ENCODE data around the gene NPAS2. TPM values are rescaled to one million over a fixed set of nuclear protein-coding genes. Genes with fewer than 3 reads are reported as not detected.

Gene NPAS2
- total RNA-seq, 2 experiments from 2014 or later = 4.2 to 4.9 TPM

DNA sequence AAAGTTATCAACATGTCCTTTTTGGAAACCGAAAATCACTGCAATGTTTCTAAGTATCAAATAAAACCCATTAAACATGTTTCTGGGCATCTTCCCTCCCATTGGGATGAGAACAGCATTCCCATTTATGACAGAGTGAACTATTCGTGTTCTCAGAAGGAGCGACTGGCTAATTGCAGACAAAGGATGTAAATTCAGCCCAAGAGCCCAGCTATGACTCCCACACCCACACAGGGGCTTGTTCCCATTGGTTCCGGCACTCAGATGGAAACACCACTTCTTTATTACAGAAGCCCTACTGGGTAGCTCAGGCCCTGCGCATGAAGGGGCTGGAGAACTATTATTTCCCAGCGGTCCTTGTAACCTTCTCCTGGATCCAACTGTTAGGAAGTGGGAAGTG, 16.6 kb upstream of the NPAS2 start:
- Mint-ChIP-seq H3K4me1 (no peaks in the 10 kb centered on the region), H3K9me3 (no peaks in the 10 kb centered on the region), H3K36me3 (no peaks in the 10 kb centered on the region), H3K27me3 (peaks cover 1% of the 10 kb centered on the region), H3K27ac (no peak overlapping the region), H3K4me3 (no peak overlapping the region)
- POLR2A ChIA-PET = interaction anchor here (0.6 kb wide), 1 partner anchor 1049 kb away, joined by 4 read pairs; no protein-coding TSS in a partner anchor
- DNase-seq (no peak), ATAC-seq (ENCODE audit: low read depth) (no peak)

DNA sequence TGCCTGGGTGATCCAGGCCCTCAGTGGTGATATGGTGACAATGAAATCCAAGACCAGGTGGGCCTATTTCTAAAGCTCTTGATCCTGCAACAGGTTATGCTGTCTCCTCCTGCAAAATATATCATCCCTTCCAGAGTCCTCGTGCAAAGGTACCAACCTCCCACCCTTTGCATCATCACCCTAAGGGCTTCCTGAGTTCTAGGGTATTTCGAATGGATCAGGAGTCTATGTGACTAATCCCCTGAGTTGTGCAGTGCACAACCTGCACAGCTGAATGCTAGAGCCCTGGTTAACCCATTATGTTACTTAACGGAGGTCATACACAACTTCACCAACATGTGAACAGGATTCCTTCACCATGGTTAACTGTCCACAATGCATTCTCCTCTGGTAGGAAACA, 13.4 kb upstream of the NPAS2 start:
- POLR2A ChIA-PET = no interaction called here
- ATAC-seq (ENCODE audit: low read depth) = no peak
- H3K27ac Mint-ChIP-seq = no peak overlapping the region
- DNase-seq = no peak
- H3K9me3 Mint-ChIP-seq = no peaks in the 10 kb centered on the region
- H3K36me3 Mint-ChIP-seq = no peaks in the 10 kb centered on the region
- no peaks in the 10 kb centered on the region for H3K4me1 Mint-ChIP-seq
- H3K27me3 Mint-ChIP-seq = peaks cover 1% of the 10 kb centered on the region
- H3K4me3 Mint-ChIP-seq = no peak overlapping the region

DNA sequence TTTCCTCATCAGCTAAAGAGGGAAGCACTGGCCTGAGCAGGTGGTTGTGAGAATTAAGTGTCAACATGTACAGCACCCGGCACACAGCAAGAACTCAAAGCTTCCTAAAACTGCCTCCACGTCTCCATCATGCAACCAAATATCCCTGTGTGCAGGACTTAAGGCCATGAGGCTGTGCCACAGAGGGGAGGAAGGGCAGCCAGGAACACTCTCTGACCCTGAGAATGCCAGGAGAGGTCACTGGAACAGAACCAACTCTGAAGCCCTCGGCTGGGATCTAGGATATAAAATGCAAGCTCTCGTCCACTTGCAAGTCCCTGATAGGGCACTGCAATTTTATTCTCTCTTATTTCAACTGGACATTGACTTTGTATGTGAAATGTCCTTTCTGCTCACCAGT, 12.2 kb upstream of the NPAS2 start:
- POLR2A ChIA-PET = no interaction called here
- no peak overlapping the region for H3K4me3 Mint-ChIP-seq
- DNase-seq (no peak), ATAC-seq (ENCODE audit: low read depth) (no peak)
- peaks cover 6% of the 10 kb centered on the region for H3K4me1 Mint-ChIP-seq
- H3K9me3 Mint-ChIP-seq = no peaks in the 10 kb centered on the region
- no peak overlapping the region for H3K27ac Mint-ChIP-seq
- no peaks in the 10 kb centered on the region for H3K36me3 Mint-ChIP-seq
- H3K27me3 Mint-ChIP-seq = peaks cover 7% of the 10 kb centered on the region

- H3K4me3 Mint-ChIP-seq = no peak overlapping the region
- H3K27me3 Mint-ChIP-seq = peaks cover 7% of the 10 kb centered on the region
- peak overlapping the region; percentile 14 for H3K27ac Mint-ChIP-seq
- ATAC-seq (ENCODE audit: low read depth) (no peak), DNase-seq (no peak)
- H3K4me1 Mint-ChIP-seq = peaks cover 11% of the 10 kb centered on the region
- POLR2A ChIA-PET = no interaction called here
- H3K36me3 Mint-ChIP-seq = no peaks in the 10 kb centered on the region
- H3K9me3 Mint-ChIP-seq = no peaks in the 10 kb centered on the region
Observed at GRCh38 chr2:100808582-100808981, 11.4 kb upstream of the NPAS2 start.

DNA sequence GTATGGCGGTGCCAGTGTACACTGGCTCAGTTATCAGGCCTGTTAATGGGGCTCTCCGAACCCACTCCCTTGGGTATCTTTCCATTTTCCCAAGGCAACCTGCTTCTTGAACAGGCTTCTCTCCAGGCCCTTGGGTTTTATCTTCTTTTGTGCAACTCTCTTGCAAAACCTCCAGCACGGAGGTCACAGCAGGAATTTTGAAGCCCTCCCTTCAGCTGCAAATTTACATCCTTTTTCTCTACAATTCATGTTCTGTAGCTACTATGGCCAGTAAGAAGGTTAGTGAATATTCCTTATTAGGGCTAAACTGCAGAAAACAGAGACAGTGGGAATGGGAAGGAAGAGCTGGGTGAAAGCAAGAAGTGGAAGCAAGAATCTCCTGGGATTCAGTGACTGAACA, 10.4 kb upstream of the NPAS2 start:
- POLR2A ChIA-PET = no interaction called here

GRCh38 chr2:100810603-100811145, 9.3 kb upstream of the NPAS2 start:
- no peak for DNase-seq
- no peaks in the 10 kb centered on the region for H3K9me3 Mint-ChIP-seq
- H3K4me3 Mint-ChIP-seq = no peak overlapping the region
- H3K27ac Mint-ChIP-seq = no peak overlapping the region
- POLR2A ChIA-PET = no interaction called here
- ATAC-seq (ENCODE audit: low read depth) = no peak
- peaks cover 15% of the 10 kb centered on the region for H3K4me1 Mint-ChIP-seq
- H3K36me3 Mint-ChIP-seq = no peaks in the 10 kb centered on the region
- H3K27me3 Mint-ChIP-seq = peaks cover 9% of the 10 kb centered on the region

More for the DNA sequence above, 10.4 kb upstream of the NPAS2 start:
- Mint-ChIP-seq H3K36me3 (no peaks in the 10 kb centered on the region), H3K27me3 (peaks cover 7% of the 10 kb centered on the region), H3K4me1 (peaks cover 15% of the 10 kb centered on the region), H3K27ac (no peak overlapping the region), H3K4me3 (no peak overlapping the region), H3K9me3 (no peaks in the 10 kb centered on the region)
- ATAC-seq (ENCODE audit: low read depth) = no peak
- no peak for DNase-seq

GRCh38 chr2:100812116-100812515, 7.8 kb upstream of the NPAS2 start:
- peaks cover 9% of the 10 kb centered on the region for H3K27me3 Mint-ChIP-seq
- ATAC-seq (ENCODE audit: low read depth) (peak; percentile 87), DNase-seq (peak; percentile 35)
- H3K9me3 Mint-ChIP-seq = no peaks in the 10 kb centered on the region
- POLR2A ChIA-PET = no interaction called here
- H3K27ac Mint-ChIP-seq = peak overlapping the region; percentile 81
- H3K4me1 Mint-ChIP-seq = peaks cover 15% of the 10 kb centered on the region
- H3K36me3 Mint-ChIP-seq = no peaks in the 10 kb centered on the region
- peak overlapping the region; percentile 24 for H3K4me3 Mint-ChIP-seq

GRCh38 chr2:100812573-100812972, 7.4 kb upstream of the NPAS2 start:
- DNase-seq (no peak), ATAC-seq (ENCODE audit: low read depth) (no peak)
- Mint-ChIP-seq H3K27ac (peak overlapping the region; percentile 81), H3K36me3 (no peaks in the 10 kb centered on the region), H3K4me3 (peak overlapping the region; percentile 24), H3K4me1 (peaks cover 15% of the 10 kb centered on the region), H3K27me3 (peaks cover 11% of the 10 kb centered on the region), H3K9me3 (no peaks in the 10 kb centered on the region)
- POLR2A ChIA-PET = no interaction called here

DNA sequence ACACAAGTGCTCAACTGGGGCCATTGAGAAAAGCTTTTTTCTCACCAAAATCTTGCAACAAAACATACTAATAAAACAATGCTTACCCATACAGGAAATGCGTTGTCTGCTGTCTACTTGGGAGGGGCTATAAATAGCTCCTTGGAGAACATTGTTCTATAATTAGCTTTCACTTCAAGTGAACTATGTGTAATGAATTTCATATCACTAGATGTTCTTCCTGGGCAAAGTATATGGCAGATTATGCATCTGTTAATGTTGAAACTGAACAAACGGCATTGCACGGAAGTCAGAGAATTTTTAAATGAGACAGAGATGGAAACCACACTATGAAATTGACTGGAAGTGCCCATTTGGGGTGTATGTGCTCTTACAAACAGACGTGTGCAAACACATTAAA, 6.4 kb upstream of the NPAS2 start:
- no peaks in the 10 kb centered on the region for H3K36me3 Mint-ChIP-seq
- POLR2A ChIA-PET = interaction anchor here (1.3 kb wide), 1 partner anchor 188 kb away, joined by 6 read pairs; the partner anchor contains the start of gene RPL31
- peak overlapping the region; percentile 37 for H3K4me3 Mint-ChIP-seq
- peaks cover 18% of the 10 kb centered on the region for H3K27me3 Mint-ChIP-seq
- no peak overlapping the region for H3K27ac Mint-ChIP-seq
- peaks cover 18% of the 10 kb centered on the region for H3K4me1 Mint-ChIP-seq
- H3K9me3 Mint-ChIP-seq = no peaks in the 10 kb centered on the region
- ATAC-seq (ENCODE audit: low read depth) = peak; percentile 35
- DNase-seq = no peak

GRCh38 chr2:100814043-100814442, 5.9 kb upstream of the NPAS2 start:
- ATAC-seq (ENCODE audit: low read depth) (no peak), DNase-seq (no peak)
- Mint-ChIP-seq H3K27ac (peak overlapping the region; percentile 40), H3K4me1 (peaks cover 20% of the 10 kb centered on the region), H3K36me3 (no peaks in the 10 kb centered on the region), H3K9me3 (no peaks in the 10 kb centered on the region), H3K27me3 (peaks cover 21% of the 10 kb centered on the region), H3K4me3 (no peak overlapping the region)
- POLR2A ChIA-PET = interaction anchor here (1.3 kb wide), 1 partner anchor 188 kb away, joined by 6 read pairs; the partner anchor contains the start of gene RPL31

DNA sequence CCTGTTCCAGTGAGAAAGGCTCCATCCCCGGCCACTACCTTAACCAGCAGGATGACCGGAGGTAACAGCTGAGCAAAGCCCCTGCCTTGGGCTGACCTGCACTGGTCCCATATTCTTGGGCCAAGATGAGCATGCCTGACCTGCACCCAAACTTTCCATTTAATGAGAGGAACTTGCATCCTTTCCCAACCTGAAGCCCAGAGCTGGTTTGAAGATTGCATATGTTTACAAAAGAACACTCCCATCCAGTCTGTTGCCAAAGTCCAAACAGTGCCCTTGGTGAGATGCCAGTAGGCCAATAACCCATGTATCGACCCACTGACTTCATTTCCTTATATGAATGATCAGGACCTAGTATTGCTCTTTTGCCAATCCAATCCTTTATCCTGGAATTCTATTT, 5.5 kb upstream of the NPAS2 start:
- Mint-ChIP-seq H3K27ac (no peak overlapping the region), H3K36me3 (no peaks in the 10 kb centered on the region), H3K4me3 (no peak overlapping the region), H3K27me3 (peaks cover 25% of the 10 kb centered on the region), H3K4me1 (peaks cover 20% of the 10 kb centered on the region), H3K9me3 (no peaks in the 10 kb centered on the region)
- ATAC-seq (ENCODE audit: low read depth) = no peak
- DNase-seq = no peak
- POLR2A ChIA-PET = interaction anchor here (1.3 kb wide), 1 partner anchor 187 kb away, joined by 6 read pairs; the partner anchor contains the start of gene RPL31

DNA sequence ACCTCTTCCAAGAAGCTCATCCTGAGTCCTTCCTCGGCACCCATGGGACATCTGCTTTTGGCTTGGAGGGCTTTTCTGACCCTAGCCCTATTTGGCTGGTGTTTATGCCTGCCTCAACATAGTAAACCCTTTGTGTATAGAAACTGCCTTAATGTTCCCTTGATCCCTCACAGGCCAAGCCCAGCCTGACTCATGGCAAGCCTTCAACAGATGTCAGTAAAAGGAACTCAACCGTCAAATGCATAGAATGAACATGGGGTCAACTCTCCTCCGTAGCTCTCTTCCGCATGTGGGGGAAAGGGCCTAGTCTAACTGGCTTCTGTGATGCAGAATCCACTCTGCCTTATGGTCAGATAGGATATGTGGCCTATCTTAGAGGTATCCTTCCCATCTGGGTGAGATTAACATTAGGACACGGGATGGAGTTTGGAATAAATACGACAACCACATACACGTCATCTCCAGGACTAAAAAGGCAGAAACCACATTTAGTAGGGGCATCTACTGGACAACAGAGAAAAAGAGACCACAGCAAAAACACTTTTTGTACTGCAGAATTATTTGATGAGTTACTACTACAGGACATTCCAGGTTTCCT, 2.5 kb upstream of the NPAS2 start:
- POLR2A ChIA-PET = no interaction called here
- H3K27me3 Mint-ChIP-seq = peaks cover 37% of the 10 kb centered on the region
- no peak overlapping the region for H3K4me3 Mint-ChIP-seq
- peaks cover 20% of the 10 kb centered on the region for H3K4me1 Mint-ChIP-seq
- ATAC-seq (ENCODE audit: low read depth) = no peak
- no peaks in the 10 kb centered on the region for H3K36me3 Mint-ChIP-seq
- H3K9me3 Mint-ChIP-seq = no peaks in the 10 kb centered on the region
- H3K27ac Mint-ChIP-seq = no peak overlapping the region
- no peak for DNase-seq

GRCh38 chr2:100818003-100818605, 1.8 kb upstream of the NPAS2 start:
- H3K36me3 Mint-ChIP-seq = no peaks in the 10 kb centered on the region
- H3K4me1 Mint-ChIP-seq = peaks cover 18% of the 10 kb centered on the region
- no peaks in the 10 kb centered on the region for H3K9me3 Mint-ChIP-seq
- H3K4me3 Mint-ChIP-seq = peak overlapping the region; percentile 63
- peaks cover 43% of the 10 kb centered on the region for H3K27me3 Mint-ChIP-seq
- ATAC-seq (ENCODE audit: low read depth) = no peak
- no peak for DNase-seq
- POLR2A ChIA-PET = no interaction called here
- H3K27ac Mint-ChIP-seq = peak overlapping the region; percentile 4
